Measurements from ENCODE around the gene TTC13. TPM values are rescaled to one million over a fixed set of nuclear protein-coding genes. Genes with fewer than 3 reads are reported as not detected.

Gene TTC13
- total RNA-seq, 1 donor from 2014 or later: 23.0 TPM

DNA sequence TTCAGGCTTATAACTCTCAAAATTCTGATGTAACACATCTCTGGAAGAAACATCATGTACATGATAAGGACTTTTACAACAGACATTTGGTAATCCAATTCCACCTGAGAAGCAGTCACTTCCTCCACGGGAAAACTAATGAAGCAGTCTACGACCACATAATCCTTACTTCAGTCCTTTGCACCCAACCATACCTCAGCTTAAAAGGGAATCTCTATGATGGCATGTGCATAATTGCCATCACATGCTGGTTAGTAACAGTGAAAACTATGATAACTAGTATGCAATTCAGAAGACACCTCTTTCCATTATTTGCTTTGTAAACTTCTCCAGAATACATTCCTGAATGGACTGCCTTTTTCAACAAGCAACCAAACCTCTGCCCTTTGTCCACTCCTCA, 53.1 kb downstream of the TTC13 start:
- no peaks in the 10 kb centered on the region for H3K27me3 ChIP-seq
- H3K9me3 ChIP-seq (ENCODE audit: low read depth): no peaks in the 10 kb centered on the region
- Mint-ChIP-seq H3K4me3 (no peak overlapping the region), H3K36me3 (peaks cover 16% of the 10 kb centered on the region), H3K4me1 (no peaks in the 10 kb centered on the region), H3K27ac (no peak overlapping the region), H3K9me3 (no peaks in the 10 kb centered on the region), H3K27me3 (ENCODE audit: insufficient read depth, low read depth) (no peaks in the 10 kb centered on the region)
- no peak overlapping the region for H3K4me2 ChIP-seq
- H2AFZ ChIP-seq (replicated peaks): no peak overlapping the region
- no peaks in the 10 kb centered on the region for H3F3A ChIP-seq (ENCODE audit: low read depth)
- no peaks in the 10 kb centered on the region for H3K79me2 ChIP-seq (ENCODE audit: low read depth)
- no peak overlapping the region for H3K4me3 ChIP-seq
- H3K36me3 ChIP-seq: peaks cover 4% of the 10 kb centered on the region
- no peak overlapping the region for H3K9ac ChIP-seq
- TF ChIP-seq EZH2phosphoT487 (IDR thresholded peaks at IDR 0.05): no peak
- TF ChIP-seq EZH2 (IDR thresholded peaks at IDR 0.05): no peak
- TF ChIP-seq, protein P1, sequence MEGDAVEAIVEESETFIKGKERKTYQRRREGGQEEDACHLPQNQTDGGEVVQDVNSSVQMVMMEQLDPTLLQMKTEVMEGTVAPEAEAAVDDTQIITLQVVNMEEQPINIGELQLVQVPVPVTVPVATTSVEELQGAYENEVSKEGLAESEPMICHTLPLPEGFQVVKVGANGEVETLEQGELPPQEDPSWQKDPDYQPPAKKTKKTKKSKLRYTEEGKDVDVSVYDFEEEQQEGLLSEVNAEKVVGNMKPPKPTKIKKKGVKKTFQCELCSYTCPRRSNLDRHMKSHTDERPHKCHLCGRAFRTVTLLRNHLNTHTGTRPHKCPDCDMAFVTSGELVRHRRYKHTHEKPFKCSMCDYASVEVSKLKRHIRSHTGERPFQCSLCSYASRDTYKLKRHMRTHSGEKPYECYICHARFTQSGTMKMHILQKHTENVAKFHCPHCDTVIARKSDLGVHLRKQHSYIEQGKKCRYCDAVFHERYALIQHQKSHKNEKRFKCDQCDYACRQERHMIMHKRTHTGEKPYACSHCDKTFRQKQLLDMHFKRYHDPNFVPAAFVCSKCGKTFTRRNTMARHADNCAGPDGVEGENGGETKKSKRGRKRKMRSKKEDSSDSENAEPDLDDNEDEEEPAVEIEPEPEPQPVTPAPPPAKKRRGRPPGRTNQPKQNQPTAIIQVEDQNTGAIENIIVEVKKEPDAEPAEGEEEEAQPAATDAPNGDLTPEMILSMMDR (IDR thresholded peaks at IDR 0.05): no peak
- no peak for DNase-seq (ENCODE audit: low spot score)
- no peak overlapping the region for H3K27ac ChIP-seq
- H4K20me1 ChIP-seq (ENCODE audit: low read depth): no peaks in the 10 kb centered on the region
- no peaks in the 10 kb centered on the region for H3K4me1 ChIP-seq

DNA sequence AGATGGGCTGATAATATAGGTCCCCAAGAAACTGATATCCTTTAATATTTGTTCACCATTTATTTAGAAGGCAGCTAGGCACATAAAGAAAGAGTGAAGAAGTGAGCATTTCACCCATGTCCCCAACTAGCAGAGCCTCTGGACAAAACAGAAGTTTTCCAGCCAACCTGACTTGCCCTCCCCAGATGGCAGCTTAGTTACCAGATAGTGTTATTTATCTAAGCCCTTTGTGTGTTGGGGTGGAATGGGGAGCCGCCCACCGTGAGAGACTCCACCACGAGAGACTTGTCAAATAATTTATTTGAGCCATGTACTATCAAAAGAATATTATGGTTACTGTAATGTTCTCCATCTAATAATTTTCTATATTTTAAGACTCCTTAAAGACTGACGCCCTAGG, 55.5 kb downstream of the TTC13 start:
- H3K4me3 Mint-ChIP-seq: no peak overlapping the region
- H3K27me3 ChIP-seq: no peaks in the 10 kb centered on the region
- no peaks in the 10 kb centered on the region for H3F3A ChIP-seq (ENCODE audit: low read depth)
- no peak overlapping the region for H3K27ac ChIP-seq
- H3K36me3 ChIP-seq: peaks cover 4% of the 10 kb centered on the region
- no peaks in the 10 kb centered on the region for H3K27me3 Mint-ChIP-seq (ENCODE audit: insufficient read depth, low read depth)
- H3K4me2 ChIP-seq: no peak overlapping the region
- H3K4me1 ChIP-seq: no peaks in the 10 kb centered on the region
- TF ChIP-seq, protein P1 (IDR thresholded peaks at IDR 0.05): no peak
- no peak for TF ChIP-seq EZH2 (IDR thresholded peaks at IDR 0.05)
- no peak for TF ChIP-seq EZH2phosphoT487 (IDR thresholded peaks at IDR 0.05)
- H2AFZ ChIP-seq (replicated peaks): no peak overlapping the region
- H3K27ac Mint-ChIP-seq: no peak overlapping the region
- no peaks in the 10 kb centered on the region for H3K9me3 Mint-ChIP-seq
- no peaks in the 10 kb centered on the region for H3K79me2 ChIP-seq (ENCODE audit: low read depth)
- DNase-seq (ENCODE audit: low spot score): no peak
- H3K36me3 Mint-ChIP-seq: peaks cover 16% of the 10 kb centered on the region
- H4K20me1 ChIP-seq (ENCODE audit: low read depth): no peaks in the 10 kb centered on the region
- H3K4me1 Mint-ChIP-seq: no peaks in the 10 kb centered on the region
- H3K9me3 ChIP-seq (ENCODE audit: low read depth): no peaks in the 10 kb centered on the region
- no peak overlapping the region for H3K4me3 ChIP-seq
- H3K9ac ChIP-seq: no peak overlapping the region

DNA sequence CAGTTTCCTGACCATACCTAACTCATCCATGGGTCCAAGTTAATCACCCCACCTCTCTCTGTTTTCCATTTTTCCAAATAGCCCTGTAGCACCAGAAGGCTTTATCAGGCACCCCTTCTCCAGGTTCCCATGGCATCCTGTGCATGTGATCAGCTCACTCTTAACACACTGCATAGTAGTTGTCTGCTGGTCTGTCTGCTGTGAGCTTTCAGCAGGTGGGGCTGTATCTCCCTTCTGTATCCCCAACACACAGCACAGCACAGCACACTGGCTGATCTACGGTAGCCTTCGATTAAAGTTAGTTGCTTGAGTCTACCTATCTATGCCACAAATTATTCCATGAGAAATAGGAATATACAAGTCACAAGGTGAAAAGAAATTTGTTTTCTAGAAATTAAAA, 56.0 kb downstream of the TTC13 start:
- DNase-seq (ENCODE audit: low spot score): no peak
- Mint-ChIP-seq H3K27ac (no peak overlapping the region), H3K36me3 (peaks cover 14% of the 10 kb centered on the region), H3K4me3 (no peak overlapping the region), H3K27me3 (ENCODE audit: insufficient read depth, low read depth) (no peaks in the 10 kb centered on the region), H3K9me3 (no peaks in the 10 kb centered on the region), H3K4me1 (no peaks in the 10 kb centered on the region)
- no peak overlapping the region for H3K9ac ChIP-seq
- H4K20me1 ChIP-seq (ENCODE audit: low read depth): no peaks in the 10 kb centered on the region
- H2AFZ ChIP-seq (replicated peaks): no peak overlapping the region
- H3K4me2 ChIP-seq: no peak overlapping the region
- no peak overlapping the region for H3K4me3 ChIP-seq
- no peaks in the 10 kb centered on the region for H3K27me3 ChIP-seq
- TF ChIP-seq EZH2phosphoT487 (IDR thresholded peaks at IDR 0.05): no peak
- TF ChIP-seq EZH2 (IDR thresholded peaks at IDR 0.05): no peak
- TF ChIP-seq, protein P1 (IDR thresholded peaks at IDR 0.05): no peak
- no peak overlapping the region for H3K27ac ChIP-seq
- no peaks in the 10 kb centered on the region for H3K79me2 ChIP-seq (ENCODE audit: low read depth)
- H3K9me3 ChIP-seq (ENCODE audit: low read depth): no peaks in the 10 kb centered on the region
- H3F3A ChIP-seq (ENCODE audit: low read depth): peaks cover 2% of the 10 kb centered on the region
- peaks cover 4% of the 10 kb centered on the region for H3K36me3 ChIP-seq
- no peaks in the 10 kb centered on the region for H3K4me1 ChIP-seq
